Iris pigment epithelial cell (primary cell): ENCODE measurements around the gene CDK17.
A peak's percentile ranks its signal among the peaks of the same experiment; 100 is the strongest.
"Not testable (repeated sequence)": the region's sequence is repeated elsewhere in the genome, so short reads cannot be mapped to it uniquely, and the experiment has no call there.

Experiments
- DNase-seq: peaks from one replicate; pipeline ENCODE4 v3.0.0-alpha.2; 2011; ENCODE audit warnings: low read depth

CDK17 gene

GRCh38 chr12:96417688-96418087 is 17.4 kb upstream of the CDK17 start:
- DNase-seq: not testable (repeated sequence)

DNA sequence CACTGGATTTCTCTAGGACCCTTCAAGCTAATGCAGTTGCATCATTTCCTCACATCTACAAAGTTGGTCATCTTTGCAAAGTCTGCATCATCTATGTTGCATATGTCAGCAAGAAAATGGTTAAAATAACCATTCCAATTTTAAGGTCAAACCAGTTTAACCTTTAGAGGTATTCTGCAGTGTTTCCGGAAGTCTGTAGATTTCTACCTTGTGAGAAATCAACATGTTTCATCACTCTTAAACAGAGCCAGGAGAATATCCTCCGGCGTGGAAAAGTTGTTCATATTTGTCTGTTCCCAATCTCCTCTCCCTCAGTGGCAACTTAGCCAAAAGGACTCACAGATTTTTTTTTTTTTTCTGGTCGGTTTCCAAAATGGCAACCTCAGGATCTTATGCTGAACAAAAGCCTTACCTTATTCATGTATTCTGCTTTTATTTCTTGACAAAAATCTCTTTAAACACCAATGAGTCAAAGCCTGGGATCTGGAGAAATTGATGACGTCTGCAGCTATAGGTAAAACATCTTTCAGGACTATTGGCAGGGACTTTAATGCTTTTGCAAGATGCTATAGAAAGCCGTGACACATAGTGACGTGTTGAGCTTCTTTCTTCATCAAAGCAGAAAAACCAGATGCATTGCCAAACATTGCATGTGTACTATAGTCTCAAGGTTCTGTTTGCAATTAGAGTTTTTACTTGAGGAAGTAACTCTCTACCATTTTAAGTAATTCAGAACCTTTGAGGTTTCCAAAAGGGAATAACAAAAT is 16.0 kb upstream of the CDK17 start:
- DNase-seq: peak; percentile 91

- no peak for DNase-seq
Measured at GRCh38 chr12:96414637-96415036, 14.4 kb upstream of the CDK17 start.

- DNase-seq: no peak
Measured at GRCh38 chr12:96412431-96412830, 12.2 kb upstream of the CDK17 start.

DNA sequence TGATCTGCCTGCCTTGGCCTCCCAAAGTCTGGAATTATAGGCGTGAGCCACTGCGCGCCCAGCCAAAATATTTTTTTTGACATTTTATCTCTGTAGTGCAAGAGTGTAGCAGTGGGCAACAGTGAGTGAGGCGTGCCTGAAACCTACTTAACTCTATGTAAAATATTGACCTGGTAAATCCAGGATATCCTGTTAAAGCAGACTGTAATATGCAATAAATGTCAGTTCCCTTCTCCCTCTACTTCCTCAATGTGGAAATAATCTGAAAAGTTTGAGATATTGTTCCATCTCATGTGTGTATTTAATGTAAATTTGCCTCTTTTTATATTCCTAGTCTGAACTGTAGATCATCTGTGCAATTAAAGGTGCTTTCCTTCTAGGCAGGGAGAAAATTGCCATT is 9.5 kb upstream of the CDK17 start:
- no peak for DNase-seq

DNA sequence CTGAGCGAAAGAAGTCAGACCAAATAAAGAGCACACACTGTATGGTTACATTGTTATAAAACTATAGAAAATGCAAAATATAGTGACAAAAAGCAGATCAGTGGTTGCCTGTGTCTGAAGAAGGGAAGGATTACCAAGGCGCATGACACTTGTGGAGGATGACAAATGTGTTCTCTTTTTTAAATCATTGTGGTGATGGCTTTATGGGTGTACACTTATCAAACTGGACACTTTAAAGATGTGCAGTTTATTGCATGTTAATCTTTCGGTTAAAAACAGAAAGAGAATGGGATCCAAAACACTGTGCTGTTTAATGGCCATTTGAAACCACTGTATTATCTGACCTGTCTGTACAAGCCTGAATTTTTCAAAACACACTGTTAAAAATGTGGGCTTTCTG is 8.8 kb upstream of the CDK17 start:
- DNase-seq: no peak

GRCh38 chr12:96407429-96408097 is 7.3 kb upstream of the CDK17 start:
- DNase-seq: not testable (repeated sequence)

DNA sequence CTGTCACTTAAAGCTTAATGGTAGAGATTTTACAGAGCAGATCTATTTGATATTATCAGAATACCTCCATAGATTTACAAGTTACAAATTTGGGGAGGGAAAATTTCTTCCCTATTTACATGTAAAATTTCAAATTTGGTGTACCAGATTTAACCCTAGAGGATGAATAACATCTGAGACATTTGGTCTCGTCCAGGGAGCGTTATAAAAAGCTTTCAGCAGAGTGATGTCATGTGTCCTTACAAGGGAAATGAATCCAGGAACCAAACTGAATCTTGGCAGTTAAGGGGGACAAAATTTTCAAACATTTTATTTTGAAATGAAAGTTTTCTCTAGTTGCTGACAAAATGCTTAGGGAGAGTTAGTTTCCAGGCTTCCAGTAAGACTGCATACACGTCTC is 4.5 kb upstream of the CDK17 start:
- no peak for DNase-seq

- no peak for DNase-seq
Measured at GRCh38 chr12:96403870-96404269, 3.6 kb upstream of the CDK17 start.

DNA sequence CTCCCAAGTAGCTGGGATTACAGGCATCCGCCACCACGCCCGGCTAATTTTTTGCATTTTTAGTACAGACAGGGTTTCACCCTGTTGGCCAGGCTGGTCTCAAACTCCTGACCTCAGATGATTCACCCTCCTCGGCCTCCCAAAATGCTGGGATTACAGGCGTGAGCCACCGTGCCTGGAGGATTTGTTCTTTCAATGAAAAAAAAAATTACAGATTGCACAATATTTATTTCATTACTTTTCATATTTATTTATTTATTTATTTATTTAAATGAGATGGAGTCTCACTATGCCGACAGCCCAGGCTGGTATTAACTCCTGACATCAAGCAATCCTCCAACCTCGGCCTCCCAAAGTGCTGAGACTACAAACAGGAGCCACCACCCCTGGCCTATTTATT is 2.3 kb upstream of the CDK17 start:
- not testable (repeated sequence) for DNase-seq

- DNase-seq: no peak
Measured at GRCh38 chr12:96402061-96402460, 1.8 kb upstream of the CDK17 start.

DNA sequence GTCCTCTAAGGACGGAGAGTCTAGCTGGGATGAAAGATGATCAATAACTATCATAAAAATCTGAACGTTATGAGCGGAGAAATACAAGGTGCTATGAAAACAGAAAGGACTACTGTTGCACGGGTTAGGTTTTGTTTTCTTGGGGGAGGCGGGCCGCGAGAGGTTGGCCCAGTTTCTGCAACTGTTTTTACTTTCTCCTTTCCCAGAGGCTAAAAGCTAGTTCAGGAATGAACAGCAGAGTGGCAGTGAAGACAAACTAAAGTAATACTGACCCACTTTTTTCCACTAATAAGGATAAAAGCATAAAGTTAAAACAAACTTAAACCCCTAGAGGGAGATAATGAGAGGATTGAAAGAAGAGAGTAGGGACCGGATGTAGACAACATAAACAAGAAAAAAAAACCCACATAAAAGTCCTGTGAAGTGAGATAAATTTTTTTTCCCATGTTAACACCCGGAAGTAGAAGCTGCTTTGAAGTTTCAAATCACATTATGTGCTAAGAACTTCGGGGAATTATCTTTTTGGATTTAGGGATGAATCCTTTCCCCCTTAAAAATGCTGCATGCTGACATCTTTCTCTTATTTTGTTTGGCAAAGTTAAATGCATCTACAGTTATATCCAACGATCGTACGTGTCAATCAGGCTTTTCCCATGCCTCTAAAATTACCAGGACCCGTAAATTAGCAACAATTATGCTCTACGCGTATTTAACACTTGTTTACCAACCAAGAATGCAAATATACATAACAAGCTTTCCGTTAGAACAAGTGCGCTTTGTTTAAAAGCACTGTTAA is 1.0 kb upstream of the CDK17 start:
- peak; percentile 89 for DNase-seq

GRCh38 chr12:96400631-96401075 is 414 bp upstream of the CDK17 start:
- peak; percentile 24 for DNase-seq

DNA sequence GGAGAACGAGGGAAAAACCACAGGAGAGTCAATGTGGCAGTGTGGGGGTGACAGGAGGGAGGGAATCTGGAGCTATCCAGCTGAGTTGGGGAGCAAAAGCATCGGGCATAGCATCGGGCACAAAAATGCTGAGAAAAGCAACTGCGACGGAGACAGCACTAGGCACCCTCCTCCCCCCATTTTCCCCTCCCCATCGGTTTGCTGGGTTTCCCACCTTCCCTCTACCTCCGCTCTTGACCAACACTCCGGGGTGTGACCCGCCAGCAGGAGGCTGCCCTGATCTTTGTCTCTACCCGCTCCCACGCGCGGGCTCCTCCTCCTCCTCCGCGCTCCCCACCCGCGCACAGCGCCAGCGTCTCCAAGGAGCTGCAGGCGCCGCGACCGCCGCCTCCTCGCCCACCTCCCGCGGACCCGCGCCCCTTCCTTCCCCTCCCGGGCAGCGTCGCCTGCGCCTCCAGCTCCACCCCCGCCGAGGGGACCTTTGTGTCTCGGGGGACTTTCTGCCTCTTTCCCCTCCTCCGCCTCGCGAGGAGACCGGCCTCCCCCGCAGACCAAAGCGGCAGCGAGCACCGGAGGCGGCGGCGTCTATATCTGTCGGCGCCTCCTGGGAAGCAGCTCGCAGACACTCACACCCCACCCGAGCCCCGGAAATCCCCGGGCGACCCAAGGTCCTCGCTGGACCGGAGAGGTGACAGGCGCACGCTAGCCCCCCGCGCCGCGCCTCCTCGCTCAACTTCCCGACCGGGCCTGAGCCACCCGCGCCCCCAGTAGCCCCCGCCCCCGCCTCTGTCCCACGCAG is 920 bp downstream of the CDK17 start:
- peak; percentile 67 for DNase-seq

DNA sequence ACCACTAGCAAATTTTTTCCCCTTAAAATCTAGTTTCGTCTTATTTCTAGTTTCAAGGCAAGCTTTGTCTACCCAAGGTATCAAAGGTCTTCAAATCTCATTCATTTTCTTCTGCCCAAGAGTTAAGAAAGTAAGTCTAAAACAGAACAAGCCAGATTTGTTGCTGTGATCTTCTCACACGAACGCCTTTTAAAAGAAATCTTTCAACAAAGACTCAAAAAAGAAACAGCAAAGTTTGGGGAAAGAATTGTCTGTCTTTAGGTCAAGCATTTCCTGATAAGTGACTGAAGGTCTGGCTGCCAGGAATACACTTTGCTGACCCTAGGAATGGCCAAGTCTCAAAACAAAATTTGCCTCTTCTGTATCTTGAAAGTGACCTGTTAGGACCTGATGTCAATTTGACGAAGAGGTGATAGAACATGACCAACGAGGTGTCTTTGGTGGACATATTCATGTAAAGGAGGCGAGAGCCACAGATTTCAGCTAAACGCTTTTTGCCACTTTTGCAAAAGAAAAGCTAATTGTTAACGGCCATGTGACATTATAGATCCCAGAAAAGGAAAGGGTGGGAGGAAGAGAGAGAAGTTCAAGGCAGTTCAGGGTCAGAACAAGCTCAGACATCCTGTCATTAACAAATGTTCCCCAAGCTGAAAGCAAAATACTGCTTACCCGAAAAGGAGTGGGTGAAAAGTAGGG is 1.7 kb downstream of the CDK17 start:
- DNase-seq: no peak

DNA sequence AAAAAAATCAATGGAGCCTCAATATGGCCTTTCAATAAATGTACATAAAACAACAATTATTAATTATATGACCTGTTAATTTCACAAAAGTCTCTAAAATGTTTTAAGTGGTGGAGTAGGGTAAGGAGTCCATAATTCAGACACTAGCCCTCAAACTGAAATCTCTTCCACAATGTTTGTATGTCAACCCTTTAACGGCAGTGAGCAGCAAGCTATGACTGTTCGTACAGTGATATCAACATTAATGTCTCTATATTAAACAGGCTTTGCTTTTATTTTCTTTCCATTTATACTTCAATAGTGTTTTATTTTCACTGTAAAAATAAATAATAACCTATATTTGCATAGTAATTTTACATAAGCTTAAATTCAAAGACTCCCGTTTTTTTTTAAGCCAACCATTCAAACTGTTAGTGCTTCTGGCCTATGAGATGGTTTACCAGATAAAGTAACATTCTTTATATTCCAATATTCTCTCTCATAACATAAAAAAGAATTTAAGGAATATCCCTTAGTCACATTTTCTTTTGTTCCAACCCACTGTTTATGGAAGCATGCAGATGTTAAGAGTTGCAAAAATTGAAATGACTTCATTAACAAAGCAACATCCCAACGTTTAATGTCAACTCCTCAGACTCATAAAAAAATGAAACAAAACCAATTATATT is 2.3 kb downstream of the CDK17 start:
- peak; percentile 28 for DNase-seq

- DNase-seq: no peak
Measured at GRCh38 chr12:96396914-96397313, 3.3 kb downstream of the CDK17 start.

GRCh38 chr12:96396209-96396608 is 4.0 kb downstream of the CDK17 start:
- DNase-seq: no peak

GRCh38 chr12:96395236-96395635 is 5.0 kb downstream of the CDK17 start:
- peak; percentile 50 for DNase-seq

GRCh38 chr12:96393229-96393628 is 7.0 kb downstream of the CDK17 start:
- DNase-seq: not testable (repeated sequence)

DNA sequence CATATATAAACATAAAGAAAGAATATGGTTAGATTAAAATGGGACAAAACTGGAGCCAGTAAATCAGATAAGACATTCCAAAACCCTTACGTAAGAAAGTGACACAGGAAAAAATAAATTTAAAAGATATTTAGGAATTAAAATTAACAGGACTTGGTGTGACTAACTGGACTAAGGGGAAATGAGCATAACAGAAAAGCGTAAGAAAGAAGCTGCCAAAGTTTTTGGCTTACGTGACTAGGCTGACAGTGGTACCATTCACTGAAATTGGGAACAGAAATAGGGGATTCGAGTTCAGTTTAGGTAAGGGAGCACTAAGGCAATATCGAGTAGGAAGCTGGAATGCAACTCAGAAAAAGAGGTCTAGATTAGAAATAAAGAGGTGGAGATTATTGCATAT is 7.8 kb downstream of the CDK17 start:
- peak; percentile 28 for DNase-seq
